PFSK-1 (cell line): ENCODE measurements around the gene MBL2.

ENCODE experiments used
- FOXP2 ChIP-seq: optimal IDR thresholded peaks from 2 replicates; pipeline ENCODE3; 2011; ENCODE audit warnings: borderline replicate concordance, control low read depth, inconsistent platforms; ENCODE audit not compliant: insufficient read depth; ENCODE audit errors: extremely low read length, extremely low read depth
- POLR2AphosphoS5 ChIP-seq: IDR thresholded peaks from 2 replicates; pipeline ENCODE4 v1.6.1; 2012; ENCODE audit warnings: low read depth, mild to moderate bottlenecking, control low read depth, low read length, moderate library complexity
- SIN3A ChIP-seq: IDR thresholded peaks from 2 replicates; pipeline ENCODE4 v1.6.1; 2012; ENCODE audit warnings: mild to moderate bottlenecking, low read length, moderate library complexity, borderline replicate concordance; ENCODE audit not compliant: insufficient read depth
- TAF1 ChIP-seq: IDR thresholded peaks from 2 replicates; pipeline ENCODE4 v1.6.1; 2012; ENCODE audit warnings: low read length, control low read depth, borderline replicate concordance; ENCODE audit not compliant: insufficient read depth
- TF ChIP-seq, protein P1 (sequence below), 2 experiments: IDR thresholded peaks; 2 replicates each; pipeline versions ENCODE4 v1.6.1 to v1.8.0; 2011 to 2012; ENCODE audit warnings: low read depth in 2 of 2, low read length in 2 of 2, control low read depth in 1 of 2, inconsistent platforms in 1 of 2, mild to moderate bottlenecking in 1 of 2, moderate library complexity in 1 of 2; ENCODE audit not compliant: insufficient read depth in 1 of 2

The MBL2 gene

DNA sequence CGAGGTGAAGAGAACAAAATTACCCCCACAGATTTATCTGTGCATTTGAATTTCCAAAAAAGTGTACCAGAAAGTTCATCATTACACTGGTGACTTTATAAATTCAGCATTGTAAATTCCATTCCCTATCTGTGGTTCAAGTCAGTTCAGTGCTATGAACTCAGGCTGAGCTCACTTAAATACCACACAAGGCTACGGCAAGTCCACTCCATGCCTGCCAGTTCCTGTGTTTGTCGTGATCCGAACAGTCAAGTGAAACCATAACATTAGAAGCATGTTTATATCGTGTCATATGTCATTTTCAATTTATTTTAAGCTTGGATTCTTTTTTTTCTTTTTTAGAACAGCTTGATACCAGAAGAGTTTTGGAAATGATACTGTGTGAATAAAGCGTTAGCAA, 14.8 kb downstream of the MBL2 start:
- TF ChIP-seq TAF1: no peak
- TF ChIP-seq POLR2AphosphoS5: no peak
- no peak for TF ChIP-seq SIN3A
- TF ChIP-seq FOXP2: no peak
- TF ChIP-seq, protein P1, sequence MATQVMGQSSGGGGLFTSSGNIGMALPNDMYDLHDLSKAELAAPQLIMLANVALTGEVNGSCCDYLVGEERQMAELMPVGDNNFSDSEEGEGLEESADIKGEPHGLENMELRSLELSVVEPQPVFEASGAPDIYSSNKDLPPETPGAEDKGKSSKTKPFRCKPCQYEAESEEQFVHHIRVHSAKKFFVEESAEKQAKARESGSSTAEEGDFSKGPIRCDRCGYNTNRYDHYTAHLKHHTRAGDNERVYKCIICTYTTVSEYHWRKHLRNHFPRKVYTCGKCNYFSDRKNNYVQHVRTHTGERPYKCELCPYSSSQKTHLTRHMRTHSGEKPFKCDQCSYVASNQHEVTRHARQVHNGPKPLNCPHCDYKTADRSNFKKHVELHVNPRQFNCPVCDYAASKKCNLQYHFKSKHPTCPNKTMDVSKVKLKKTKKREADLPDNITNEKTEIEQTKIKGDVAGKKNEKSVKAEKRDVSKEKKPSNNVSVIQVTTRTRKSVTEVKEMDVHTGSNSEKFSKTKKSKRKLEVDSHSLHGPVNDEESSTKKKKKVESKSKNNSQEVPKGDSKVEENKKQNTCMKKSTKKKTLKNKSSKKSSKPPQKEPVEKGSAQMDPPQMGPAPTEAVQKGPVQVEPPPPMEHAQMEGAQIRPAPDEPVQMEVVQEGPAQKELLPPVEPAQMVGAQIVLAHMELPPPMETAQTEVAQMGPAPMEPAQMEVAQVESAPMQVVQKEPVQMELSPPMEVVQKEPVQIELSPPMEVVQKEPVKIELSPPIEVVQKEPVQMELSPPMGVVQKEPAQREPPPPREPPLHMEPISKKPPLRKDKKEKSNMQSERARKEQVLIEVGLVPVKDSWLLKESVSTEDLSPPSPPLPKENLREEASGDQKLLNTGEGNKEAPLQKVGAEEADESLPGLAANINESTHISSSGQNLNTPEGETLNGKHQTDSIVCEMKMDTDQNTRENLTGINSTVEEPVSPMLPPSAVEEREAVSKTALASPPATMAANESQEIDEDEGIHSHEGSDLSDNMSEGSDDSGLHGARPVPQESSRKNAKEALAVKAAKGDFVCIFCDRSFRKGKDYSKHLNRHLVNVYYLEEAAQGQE (IDR thresholded peaks at IDR 0.05; ENCODE audit: insufficient read depth in 1 of 2, low read depth in 2 of 2, low read length in 2 of 2): no peak

DNA sequence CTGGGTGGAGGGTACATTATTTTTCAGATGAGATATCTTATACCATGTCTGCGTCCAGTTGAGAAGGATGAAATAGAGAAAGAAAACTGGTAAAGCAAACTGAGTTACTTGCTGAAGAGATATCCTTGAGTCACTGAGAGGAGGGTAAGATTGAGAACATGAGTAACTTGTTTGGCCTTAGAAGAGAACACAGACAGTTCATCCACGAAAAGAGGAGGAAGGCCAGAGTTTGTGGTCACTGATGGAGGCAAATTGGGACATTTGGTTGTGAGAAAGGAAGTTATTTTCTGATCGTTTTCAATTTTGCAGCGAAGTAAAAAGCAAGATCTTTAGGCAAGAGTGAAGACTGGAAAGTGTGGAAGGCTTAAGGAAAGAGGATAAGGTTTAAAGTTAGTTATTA, 15.6 kb downstream of the MBL2 start:
- no peak for TF ChIP-seq TAF1
- TF ChIP-seq SIN3A: no peak
- no peak for TF ChIP-seq POLR2AphosphoS5
- TF ChIP-seq FOXP2: no peak
- TF ChIP-seq, protein P1 (IDR thresholded peaks at IDR 0.05; ENCODE audit: insufficient read depth in 1 of 2, low read depth in 2 of 2, low read length in 2 of 2): no peak

DNA sequence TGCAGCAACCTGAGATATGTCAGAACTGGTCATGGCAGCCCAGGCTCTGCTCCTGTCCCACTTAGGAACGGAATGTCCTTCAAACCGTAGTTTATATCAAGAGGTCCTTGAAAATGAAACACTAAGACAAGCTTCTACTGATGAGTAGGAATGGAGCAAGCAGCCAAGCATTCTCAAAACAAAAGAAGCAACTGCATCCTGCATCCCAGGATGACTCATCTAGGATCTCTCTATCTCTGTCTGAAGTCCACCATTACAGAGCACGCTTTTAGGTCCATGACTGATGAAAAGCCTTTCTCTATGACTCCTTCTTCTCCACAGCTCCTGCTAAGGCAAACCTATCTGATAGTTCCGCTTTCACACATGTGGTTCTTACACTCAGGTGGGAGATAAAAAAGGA, 16.3 kb downstream of the MBL2 start:
- TF ChIP-seq TAF1 (no peak), SIN3A (no peak), POLR2AphosphoS5 (no peak), FOXP2 (no peak)
- TF ChIP-seq, protein P1 (IDR thresholded peaks at IDR 0.05; ENCODE audit: insufficient read depth in 1 of 2, low read depth in 2 of 2, low read length in 2 of 2): no peak

GRCh38 chr10:52755297-52756062, 17.1 kb downstream of the MBL2 start:
- TF ChIP-seq SIN3A (no peak), TAF1 (no peak), FOXP2 (no peak), POLR2AphosphoS5 (no peak)
- TF ChIP-seq, protein P1 (IDR thresholded peaks at IDR 0.05; ENCODE audit: insufficient read depth in 1 of 2, low read depth in 2 of 2, low read length in 2 of 2): no peak
